Colonic mucosa (tissue), 4 donors: Measurements from ENCODE around the gene STXBP2. TPM values are rescaled to one million over a fixed set of nuclear protein-coding genes. Genes with fewer than 3 reads are reported as not detected.
A peak's percentile ranks its signal among the peaks of the same experiment; 100 is the strongest.

Source experiments
- DNase-seq: peaks from one replicate; pipeline ENCODE4 v3.0.0-alpha.2; 2020
- H3K27ac ChIP-seq: fragments of 200-600 bp; one replicate; pipeline ENCODE4 v1.8.0; 2021
- H3K27me3 ChIP-seq: fragments of 200-600 bp; one replicate; pipeline ENCODE4 v1.8.0; 2021
- H3K36me3 ChIP-seq: fragments of 200-600 bp; one replicate; pipeline ENCODE4 v1.8.0; 2021
- H3K4me1 ChIP-seq: fragments of 200-600 bp; one replicate; pipeline ENCODE4 v1.8.0; 2021; ENCODE audit warnings: mild to moderate bottlenecking
- H3K4me3 ChIP-seq: fragments of 200-600 bp; one replicate; pipeline ENCODE4 v1.8.0; 2021
- H3K9ac ChIP-seq, 2 donors: one replicate each; pipeline ENCODE4 v1.7.0; 2013; ENCODE audit warnings: control low read depth in 2 of 2, low read depth in 2 of 2, low read length in 2 of 2
- H3K9me3 ChIP-seq: fragments of 200-600 bp; one replicate; pipeline ENCODE4 v1.8.0; 2021
- intact Hi-C: fragments of 100-400 bp; cut with DNase I; formaldehyde crosslinking; loops from one replicate; pipeline ENCODE4 v1.14.1; 2022
- total RNA-seq, 2 donors: library from RNA; stranded (reverse); fragmentation: NEBNext Ultra II Directional in 1 of 2; extraction: Animal tissue kit (Norgen Biotek cat#: 25700) in 1 of 2; gene quantifications; one replicate each; pipeline ENCODE4 v1.2.1, GENCODE V29; 2021
- TF ChIP-seq, protein P1 (sequence below): fragments of 200-600 bp; IDR thresholded peaks from one replicate; pipeline ENCODE4 v1.8.0; 2022; ENCODE audit warnings: antibody characterized with exemption, mild to moderate bottlenecking
- donor health status: healthy.
- donor health status: DM: no; HTN: no; CAD: no.
- donor health status: DM: no; HTN: no; CAD: no.

STXBP2 gene
- total RNA-seq, 2 donors from 2014 or later: 166 to 212 TPM

DNA sequence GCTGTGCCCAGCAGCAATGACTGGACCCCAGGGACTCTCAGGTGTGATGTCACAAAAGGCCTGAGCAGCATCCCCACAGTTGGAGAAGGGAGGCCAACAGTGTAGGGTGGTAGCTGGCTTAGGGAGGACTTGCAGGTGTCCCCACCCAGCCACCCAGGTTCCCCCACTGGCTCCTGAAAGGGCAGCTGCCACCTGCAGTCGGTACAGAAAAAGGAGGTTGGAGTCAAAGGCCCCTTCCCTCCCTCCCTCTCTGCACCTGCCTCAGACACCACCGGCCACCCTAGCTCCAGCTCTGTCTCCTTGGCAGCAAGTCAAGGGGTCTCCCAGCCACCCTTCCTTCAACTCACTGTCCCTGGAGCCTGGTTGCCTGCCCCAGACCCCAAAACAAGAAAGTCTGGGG lies 3.2 kb upstream of the STXBP2 start, which contains the start of gene PCP2:
TSS of gene PCP2 (minus strand) at position 22 of the 400 bp plus-strand sequence. CDS start 262 bp downstream, outside the sequence.
- Histone ChIP-seq H3K9me3 (no peaks in the 10 kb centered on the region), H3K36me3 (no peaks in the 10 kb centered on the region), H3K9ac (no peak within 1 kb of the TSS), H3K4me1 (peaks cover 10% of the 10 kb centered on the region), H3K27ac (no peak within 1 kb of the TSS), H3K27me3 (no peaks in the 10 kb centered on the region), H3K4me3 (no peak within 1 kb of the TSS)
- intact Hi-C loops: no loop called here
- DNase-seq: no peak
- TF ChIP-seq, protein P1, sequence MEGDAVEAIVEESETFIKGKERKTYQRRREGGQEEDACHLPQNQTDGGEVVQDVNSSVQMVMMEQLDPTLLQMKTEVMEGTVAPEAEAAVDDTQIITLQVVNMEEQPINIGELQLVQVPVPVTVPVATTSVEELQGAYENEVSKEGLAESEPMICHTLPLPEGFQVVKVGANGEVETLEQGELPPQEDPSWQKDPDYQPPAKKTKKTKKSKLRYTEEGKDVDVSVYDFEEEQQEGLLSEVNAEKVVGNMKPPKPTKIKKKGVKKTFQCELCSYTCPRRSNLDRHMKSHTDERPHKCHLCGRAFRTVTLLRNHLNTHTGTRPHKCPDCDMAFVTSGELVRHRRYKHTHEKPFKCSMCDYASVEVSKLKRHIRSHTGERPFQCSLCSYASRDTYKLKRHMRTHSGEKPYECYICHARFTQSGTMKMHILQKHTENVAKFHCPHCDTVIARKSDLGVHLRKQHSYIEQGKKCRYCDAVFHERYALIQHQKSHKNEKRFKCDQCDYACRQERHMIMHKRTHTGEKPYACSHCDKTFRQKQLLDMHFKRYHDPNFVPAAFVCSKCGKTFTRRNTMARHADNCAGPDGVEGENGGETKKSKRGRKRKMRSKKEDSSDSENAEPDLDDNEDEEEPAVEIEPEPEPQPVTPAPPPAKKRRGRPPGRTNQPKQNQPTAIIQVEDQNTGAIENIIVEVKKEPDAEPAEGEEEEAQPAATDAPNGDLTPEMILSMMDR: no peak

DNA sequence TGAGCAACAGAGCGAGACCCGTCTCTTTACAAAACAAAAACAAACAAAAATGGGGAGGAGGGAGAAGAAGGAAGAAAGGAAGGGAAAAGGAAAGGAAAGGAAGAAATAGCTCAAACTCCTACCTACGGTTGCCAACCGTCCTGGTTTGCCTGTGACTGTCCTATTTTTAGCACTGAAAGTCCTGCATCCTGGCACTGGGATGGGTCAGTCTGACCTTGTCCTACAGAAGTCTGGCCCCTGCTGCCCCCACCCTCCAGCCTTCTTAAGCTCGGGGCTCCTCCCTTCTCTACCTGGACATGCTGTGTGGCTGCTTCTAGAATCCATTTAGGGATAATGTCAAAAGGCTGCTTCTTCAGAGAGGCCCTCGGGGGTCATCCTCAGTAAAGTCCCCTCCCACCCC lies 1.2 kb upstream of the STXBP2 start:
- Histone ChIP-seq H3K36me3 (no peaks in the 10 kb centered on the region), H3K27me3 (no peaks in the 10 kb centered on the region), H3K9me3 (no peaks in the 10 kb centered on the region), H3K9ac (no peak overlapping the region), H3K4me1 (peaks cover 3% of the 10 kb centered on the region), H3K27ac (no peak overlapping the region), H3K4me3 (no peak overlapping the region)
- DNase-seq: no peak
- TF ChIP-seq, protein P1: no peak
- intact Hi-C loops: no loop called here

DNA sequence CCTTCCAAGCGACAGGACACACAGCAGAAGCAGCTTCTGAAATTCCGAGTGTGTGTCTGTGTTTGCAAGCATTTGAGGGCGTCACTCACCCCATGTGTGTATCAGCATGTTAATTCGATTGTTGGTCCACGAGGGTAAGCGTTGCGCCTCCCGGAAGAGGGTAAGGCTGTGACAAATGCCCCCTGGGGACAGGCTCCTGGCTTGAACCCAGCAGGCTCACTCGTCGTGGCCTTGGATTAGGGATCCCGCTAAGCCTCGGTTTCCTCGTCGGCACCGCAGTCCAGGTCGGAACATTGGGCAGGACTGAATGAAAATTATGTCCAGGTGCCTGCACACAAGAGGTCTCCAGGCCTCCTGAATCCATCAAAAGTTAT lies 606 bp upstream of the STXBP2 start:
- DNase-seq: no peak
- no peaks in the 10 kb centered on the region for H3K9me3 ChIP-seq
- intact Hi-C loops: no loop called here
- no peak overlapping the region for H3K27ac ChIP-seq
- no peaks in the 10 kb centered on the region for H3K36me3 ChIP-seq
- TF ChIP-seq, protein P1: no peak
- no peaks in the 10 kb centered on the region for H3K4me1 ChIP-seq
- no peaks in the 10 kb centered on the region for H3K27me3 ChIP-seq
- no peak overlapping the region for H3K9ac ChIP-seq
- H3K4me3 ChIP-seq: peak overlapping the region; percentile 90

DNA sequence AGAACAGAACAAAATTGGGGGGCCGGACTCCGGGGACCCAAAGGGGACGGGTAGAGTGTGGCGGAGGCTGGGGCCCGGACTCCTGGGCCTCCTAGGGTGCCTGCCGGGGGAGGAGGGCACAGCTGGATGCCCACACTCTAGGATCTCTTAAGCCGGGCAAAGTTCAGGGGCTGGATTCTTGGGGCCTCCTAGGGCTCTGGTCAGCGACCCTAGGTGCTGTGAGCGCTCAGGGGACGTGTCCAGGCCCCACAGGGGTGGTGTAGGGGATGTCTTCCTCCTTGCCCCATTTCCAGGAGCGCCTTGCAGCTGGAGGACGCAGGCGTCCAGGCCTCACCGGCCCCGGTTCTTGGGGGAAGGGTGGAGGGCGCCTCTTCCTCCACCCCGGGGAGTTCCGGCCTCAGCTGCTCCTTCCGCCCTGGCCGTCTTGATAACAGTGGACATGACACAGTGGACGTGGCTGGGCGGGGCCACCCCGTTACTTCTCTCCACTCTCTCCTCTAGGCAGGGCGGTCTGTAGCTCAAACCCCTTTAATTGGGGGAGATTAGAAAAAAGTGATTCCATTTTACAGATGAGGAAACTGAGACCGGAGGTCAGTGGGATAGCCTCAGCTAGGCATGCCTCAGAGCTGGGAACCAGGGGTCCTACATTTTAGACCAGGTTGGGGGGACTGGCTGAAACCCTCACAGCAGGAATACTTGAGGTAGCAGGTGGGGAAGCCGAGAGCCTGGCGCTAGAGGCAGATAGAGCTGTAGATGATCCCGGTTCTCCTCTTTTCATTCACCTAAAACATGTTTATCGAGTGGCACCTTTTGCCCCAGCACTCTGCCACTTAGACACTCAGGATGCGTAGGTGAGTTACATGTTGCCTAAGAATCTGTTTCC lies 705 bp downstream of the STXBP2 start:
- no peaks in the 10 kb centered on the region for H3K4me1 ChIP-seq
- TF ChIP-seq, protein P1: no peak
- peak overlapping the region; percentile 83 for H3K27ac ChIP-seq
- H3K27me3 ChIP-seq: no peaks in the 10 kb centered on the region
- intact Hi-C loops: no loop called here
- H3K36me3 ChIP-seq: no peaks in the 10 kb centered on the region
- H3K4me3 ChIP-seq: peak overlapping the region; percentile 90
- no peaks in the 10 kb centered on the region for H3K9me3 ChIP-seq
- DNase-seq: peak; percentile 59
- peak overlapping the region; percentile 87 for H3K9ac ChIP-seq

DNA sequence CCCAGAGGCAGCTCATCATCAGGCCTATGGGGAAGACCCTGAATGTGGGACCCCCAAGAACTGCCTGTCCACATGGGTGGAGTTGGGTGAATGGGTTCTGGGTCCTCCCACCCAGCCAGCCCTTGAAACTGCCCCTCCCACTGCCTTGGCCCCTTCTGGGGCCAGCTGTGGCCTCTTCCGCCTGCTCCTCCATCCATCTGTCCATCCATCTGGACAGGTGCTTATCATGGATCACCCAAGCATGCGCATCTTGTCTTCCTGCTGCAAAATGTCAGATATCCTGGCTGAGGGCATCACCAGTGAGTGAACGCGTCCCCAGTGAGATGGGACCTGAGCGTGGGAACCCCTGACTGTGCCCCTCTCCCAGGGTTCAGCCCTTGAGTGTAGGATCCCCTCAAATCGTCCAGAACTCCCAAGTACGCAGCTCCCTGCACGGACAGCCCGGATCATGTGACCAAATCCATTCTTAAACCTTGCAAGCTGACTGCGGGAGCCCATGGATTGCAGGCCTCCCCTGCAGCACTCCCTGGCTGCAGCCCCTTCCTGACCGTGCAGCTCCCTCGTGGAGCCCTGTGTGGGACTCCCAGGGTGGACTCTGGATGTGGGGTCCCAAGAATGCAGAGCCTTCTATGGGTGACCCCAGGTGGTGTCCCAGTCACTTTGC lies 2.0 kb downstream of the STXBP2 start:
- no peaks in the 10 kb centered on the region for H3K9me3 ChIP-seq
- H3K9ac ChIP-seq: no peak overlapping the region
- H3K27ac ChIP-seq: no peak overlapping the region
- H3K4me3 ChIP-seq: no peak overlapping the region
- intact Hi-C loops: no loop called here
- no peaks in the 10 kb centered on the region for H3K4me1 ChIP-seq
- H3K36me3 ChIP-seq: no peaks in the 10 kb centered on the region
- no peaks in the 10 kb centered on the region for H3K27me3 ChIP-seq
- TF ChIP-seq, protein P1: no peak
- no peak for DNase-seq
